Fibroblast of villous mesenchyme (primary cell): Measurements from ENCODE around the gene NTF3. TPM values are rescaled to one million over a fixed set of nuclear protein-coding genes. Genes with fewer than 3 reads are reported as not detected.

Source experiments
- DNase-seq: peaks from one replicate; pipeline ENCODE4 v3.0.0-alpha.2; 2010; ENCODE audit warnings: low read depth
- H3K4me3 ChIP-seq: 2 replicates; pipeline ENCODE4 v1.5.1; 2011; ENCODE audit warnings: low read depth, mild to moderate bottlenecking, low read length
- total RNA-seq: library from RNA; depleted of rRNA; stranded (reverse); fragments of >200 nt; gene quantifications from 2 replicates; pipeline ENCODE4 v1.2.3, GENCODE V29; 2012
- TF ChIP-seq, protein P1 (sequence below): IDR thresholded peaks from 2 replicates; pipeline ENCODE4 v1.5.1; 2012; ENCODE audit warnings: low read depth, mild to moderate bottlenecking, low read length; ENCODE audit not compliant: insufficient read depth

NTF3 gene
- total RNA-seq, 1 donor: 2.2 TPM

DNA sequence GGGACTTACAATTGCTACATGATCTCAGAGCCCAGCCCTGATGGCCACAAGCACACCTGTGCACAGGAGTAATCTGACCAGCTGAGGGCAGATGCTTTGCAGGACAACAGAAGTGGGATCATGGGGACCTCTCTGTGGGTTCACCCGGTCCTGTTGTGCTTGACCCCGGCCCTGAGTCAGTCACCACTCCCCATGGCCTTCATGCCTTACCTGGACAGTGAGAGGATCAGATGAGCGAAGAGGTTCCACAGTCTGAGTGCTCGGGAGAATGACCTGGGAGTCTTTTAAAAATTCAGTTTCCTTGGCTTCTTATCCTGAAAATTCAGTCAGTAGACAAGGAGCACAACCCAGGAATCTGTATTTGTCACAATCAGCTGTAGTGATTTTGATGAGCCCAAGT lies 88.1 kb downstream of the NTF3 start:
- no peak for DNase-seq
- H3K4me3 ChIP-seq: no peak overlapping the region
- TF ChIP-seq, protein P1, sequence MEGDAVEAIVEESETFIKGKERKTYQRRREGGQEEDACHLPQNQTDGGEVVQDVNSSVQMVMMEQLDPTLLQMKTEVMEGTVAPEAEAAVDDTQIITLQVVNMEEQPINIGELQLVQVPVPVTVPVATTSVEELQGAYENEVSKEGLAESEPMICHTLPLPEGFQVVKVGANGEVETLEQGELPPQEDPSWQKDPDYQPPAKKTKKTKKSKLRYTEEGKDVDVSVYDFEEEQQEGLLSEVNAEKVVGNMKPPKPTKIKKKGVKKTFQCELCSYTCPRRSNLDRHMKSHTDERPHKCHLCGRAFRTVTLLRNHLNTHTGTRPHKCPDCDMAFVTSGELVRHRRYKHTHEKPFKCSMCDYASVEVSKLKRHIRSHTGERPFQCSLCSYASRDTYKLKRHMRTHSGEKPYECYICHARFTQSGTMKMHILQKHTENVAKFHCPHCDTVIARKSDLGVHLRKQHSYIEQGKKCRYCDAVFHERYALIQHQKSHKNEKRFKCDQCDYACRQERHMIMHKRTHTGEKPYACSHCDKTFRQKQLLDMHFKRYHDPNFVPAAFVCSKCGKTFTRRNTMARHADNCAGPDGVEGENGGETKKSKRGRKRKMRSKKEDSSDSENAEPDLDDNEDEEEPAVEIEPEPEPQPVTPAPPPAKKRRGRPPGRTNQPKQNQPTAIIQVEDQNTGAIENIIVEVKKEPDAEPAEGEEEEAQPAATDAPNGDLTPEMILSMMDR: no peak

DNA sequence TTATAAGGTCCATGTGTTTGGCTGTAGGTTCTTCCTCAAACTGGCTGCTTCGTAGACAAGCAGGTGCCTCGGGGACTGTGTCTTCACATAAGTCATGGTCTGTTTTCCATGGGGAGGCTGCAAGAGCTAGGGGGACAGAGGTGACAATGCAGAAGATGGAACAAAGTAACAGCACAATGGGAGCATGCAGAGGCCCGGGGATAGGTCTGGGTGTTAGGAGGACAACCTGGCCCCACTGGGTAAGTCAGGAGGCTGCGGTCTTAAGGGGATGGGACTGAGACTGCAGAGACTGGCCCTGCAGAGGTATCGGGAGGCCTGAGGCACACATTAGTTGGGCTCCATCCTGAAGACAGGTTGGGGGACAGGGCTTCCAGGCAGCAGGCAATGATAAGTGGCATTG lies 88.9 kb downstream of the NTF3 start:
- no peak for DNase-seq
- TF ChIP-seq, protein P1: no peak
- no peak overlapping the region for H3K4me3 ChIP-seq

DNA sequence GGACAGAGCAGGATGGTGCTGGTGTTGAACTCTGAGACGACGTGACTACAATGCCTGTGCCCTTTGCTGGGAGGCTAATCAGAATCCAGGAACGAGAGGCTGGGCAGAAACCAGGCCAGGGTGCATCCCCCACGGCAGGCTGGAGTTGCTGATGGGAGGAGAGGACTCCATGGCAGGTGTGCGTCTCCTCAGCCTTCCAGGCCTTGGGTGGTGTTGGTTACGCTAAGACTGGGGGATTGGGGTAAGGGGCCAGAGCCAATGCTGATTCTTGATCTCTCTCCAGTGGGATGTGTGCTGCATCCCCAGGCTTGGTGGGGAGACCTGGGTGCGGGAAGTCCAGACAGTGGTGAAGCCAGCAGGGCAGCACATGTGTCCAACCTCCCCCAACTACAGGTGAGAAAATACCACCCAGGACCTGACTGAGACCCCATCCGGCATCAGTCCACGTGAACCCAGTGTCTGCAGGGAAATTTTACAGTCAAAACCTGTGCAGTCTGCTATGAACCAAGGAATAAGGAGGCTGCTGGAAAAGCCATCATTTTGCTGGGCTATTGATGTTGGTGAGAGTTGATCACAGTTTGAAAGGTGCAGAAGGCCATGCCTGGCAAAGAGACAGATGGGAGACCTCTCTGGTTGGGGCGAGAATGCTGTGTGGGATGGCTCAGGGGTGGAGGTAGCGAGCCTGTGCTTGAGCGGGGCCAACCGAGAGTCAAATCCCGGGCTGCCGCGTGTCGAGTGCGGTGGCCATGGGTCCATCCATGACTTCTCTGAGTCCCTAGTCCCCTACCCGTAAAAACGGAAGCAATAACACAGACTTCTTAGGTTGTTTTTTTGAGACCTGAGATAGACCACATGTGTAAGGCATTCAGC lies 89.8 kb downstream of the NTF3 start:
- H3K4me3 ChIP-seq: no peak overlapping the region
- no peak for DNase-seq
- TF ChIP-seq, protein P1: no peak

DNA sequence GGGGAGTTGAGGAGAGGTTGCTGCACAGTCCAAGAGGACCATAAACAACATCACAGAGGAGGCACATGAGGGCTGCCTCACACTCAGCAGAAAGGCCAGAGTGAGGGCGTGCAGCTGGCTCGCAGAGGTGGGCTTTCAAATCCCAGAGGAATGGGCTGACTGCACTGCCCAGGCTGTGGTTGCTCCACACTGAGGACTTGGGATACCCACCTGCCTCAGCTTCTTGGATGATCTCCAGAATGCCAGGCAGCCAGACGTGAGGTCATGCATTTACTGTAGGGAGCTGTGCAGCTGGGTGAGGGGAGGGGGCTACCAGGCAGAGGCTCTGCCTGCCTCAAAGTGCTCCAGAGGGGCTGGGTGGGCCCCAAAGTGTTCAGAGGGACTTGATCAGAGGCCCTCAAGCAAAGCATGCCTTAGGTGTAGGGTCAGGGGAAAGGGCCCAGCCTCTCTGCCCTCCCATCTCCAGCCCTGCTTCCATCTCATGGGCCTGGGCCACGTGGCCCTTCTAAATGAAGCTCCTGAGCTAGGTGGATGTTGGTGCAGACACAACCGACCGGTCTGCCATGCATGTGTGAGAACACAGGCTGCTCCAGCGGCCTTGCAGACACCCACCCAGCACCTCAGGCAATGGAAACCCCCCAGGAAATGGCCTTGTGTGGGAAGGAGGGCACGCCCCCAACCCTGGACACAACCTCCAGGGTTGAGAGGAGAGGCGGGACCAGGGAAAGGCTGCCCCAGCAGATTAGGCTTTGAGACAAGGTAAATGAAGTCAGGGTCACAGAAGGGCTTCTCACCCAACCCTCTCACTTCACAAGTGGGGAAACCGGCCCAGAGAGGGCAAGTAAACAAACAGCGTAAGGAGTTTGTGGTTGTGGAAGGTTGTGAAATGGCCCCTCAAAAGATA lies 90.8 kb downstream of the NTF3 start:
- DNase-seq: no peak
- no peak overlapping the region for H3K4me3 ChIP-seq
- TF ChIP-seq, protein P1: no peak

DNA sequence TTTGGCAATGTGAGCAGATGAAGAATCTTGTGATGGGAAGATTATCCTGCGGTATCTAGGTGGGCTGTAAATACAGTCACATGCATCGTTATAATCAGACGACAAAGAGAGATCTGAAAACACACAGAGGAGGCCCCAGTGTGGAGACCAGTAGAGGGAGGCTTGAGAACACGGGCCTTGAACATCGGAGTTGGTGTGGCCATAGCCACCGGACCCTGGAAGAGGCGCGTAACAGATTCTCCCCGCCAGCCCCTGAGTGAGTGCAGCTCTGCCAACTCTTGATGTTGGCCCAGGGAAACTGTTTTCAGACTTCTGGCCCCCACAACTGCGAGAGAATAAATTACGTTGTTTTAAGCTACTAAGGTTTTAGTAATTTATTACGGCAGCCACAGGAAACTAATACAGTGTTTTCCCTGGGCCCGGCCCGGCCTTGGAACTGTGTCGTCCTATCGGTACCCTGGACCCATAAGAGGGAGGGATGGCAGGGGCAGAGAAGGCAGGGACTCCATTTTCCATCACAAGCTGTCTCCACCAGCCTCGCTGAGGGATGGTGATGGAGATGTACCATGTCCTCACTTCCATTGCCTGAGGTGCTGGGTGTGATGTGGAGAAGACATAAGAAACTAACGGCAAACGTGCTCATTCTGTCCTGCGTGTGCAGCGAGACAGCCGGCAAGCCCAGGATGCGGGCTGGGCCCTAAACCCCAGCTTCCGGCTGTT lies 91.6 kb downstream of the NTF3 start:
- no peak overlapping the region for H3K4me3 ChIP-seq
- no peak for DNase-seq
- TF ChIP-seq, protein P1: no peak

DNA sequence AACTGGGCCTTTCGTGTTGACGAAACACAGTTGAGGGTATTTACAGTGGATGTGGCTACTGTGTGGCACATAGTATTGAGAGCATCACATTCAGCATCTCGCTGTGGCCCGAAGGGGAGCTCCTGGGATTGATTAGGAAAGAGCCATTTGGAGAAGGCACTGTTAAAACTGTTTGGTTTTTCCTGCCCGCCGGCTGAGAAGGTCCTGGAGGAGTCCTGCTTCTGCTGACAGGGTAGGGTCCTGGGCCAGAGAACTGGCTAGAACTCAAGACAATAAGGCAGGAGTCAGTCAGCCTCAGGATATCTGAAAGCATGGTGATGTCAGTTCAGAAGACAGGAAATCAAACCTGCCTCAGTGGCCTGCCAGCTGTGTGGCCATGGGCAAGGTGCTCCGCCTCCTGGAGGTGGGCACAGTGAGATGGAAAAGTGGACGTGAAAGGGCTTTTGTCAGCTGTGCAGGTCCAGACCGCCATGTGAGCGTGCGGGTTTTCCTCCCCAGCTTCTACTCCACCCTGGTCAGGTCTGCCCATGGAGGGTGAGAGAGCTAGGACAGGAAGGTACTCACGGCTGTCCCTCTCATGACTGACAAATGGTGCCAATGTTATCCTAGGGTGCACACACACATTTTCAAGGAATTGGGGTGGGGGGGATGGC lies 92.3 kb downstream of the NTF3 start:
- TF ChIP-seq, protein P1: no peak
- no peak for DNase-seq
- no peak overlapping the region for H3K4me3 ChIP-seq
